Activated CD4-positive, CD25-positive, alpha-beta regulatory T cell treated with anti-CD3 and anti-CD28 coated beads, Interleukin-2, amount 50 U/mL, for 72 hours (primary cell): ENCODE measurements around the gene TRMT61A.
"Not testable (repeated sequence)": the region's sequence is repeated elsewhere in the genome, so short reads cannot be mapped to it uniquely, and the experiment has no call there.

ENCODE experiments used
- DNase-seq: peaks from one replicate; pipeline ENCODE4 v3.0.0; 2021

The TRMT61A gene

DNA sequence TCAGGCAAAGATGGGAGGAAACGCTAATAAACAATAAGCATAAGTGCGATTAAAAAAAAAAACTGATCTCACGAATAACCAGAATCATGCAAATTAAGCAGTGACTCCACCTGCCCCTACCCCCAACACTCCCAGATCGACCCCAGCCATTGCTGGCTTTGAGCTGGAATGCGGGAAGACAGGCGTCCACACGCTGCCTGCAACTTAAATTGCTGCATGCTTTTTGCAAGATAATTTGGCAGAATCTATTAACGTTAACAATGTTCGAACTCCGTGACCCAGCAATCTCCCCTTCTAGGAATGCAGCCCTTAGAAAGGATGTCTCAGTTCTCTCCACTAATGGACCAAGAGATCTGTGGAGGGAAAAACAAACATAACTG, 5.4 kb upstream of the TRMT61A start:
- no peak for DNase-seq

DNA sequence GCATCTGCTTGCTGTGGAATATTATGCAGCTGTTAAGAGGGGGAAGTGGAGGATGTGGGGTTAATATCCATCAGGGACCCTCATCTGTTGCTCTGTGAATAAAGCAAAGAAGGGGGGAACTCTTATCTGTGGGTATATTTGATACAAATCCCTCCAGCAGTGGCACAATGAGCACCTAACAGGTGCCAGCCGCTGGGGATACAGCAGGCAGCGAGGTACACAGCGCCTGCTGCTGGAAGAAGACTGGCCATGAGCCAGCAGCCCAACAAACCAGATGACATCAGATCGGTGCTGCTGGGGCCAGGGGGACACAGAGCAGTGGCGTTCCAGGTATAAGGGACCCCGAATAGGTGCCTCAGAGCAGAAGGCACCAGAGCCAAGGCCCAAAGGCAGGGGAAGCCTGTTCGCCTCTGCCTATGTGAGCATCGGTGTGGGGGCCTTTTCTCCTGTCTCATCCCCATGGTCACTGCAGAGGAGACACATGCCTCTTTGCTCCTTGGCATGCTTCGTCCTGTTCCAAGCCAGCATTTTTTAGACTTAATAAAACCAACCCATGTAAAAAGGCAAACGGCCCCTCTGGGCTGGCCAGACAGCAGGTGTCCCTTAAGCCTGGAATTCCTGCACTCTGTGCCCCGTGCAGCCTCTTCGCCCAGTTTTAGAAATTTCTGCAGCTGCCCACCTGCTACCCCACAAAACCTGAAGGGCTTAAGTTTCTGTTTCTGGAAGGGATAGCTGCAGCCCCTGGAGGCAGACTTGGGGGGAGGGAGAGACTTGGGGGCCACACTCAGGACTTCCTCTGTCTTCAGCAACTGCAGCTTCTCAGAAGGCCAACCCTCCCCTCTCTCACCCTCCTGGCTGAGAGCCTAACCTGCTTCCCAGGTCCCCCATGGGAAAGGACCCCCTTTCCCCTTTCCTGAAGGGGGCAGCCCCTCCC, 4.7 kb upstream of the TRMT61A start:
- DNase-seq = no peak

DNA sequence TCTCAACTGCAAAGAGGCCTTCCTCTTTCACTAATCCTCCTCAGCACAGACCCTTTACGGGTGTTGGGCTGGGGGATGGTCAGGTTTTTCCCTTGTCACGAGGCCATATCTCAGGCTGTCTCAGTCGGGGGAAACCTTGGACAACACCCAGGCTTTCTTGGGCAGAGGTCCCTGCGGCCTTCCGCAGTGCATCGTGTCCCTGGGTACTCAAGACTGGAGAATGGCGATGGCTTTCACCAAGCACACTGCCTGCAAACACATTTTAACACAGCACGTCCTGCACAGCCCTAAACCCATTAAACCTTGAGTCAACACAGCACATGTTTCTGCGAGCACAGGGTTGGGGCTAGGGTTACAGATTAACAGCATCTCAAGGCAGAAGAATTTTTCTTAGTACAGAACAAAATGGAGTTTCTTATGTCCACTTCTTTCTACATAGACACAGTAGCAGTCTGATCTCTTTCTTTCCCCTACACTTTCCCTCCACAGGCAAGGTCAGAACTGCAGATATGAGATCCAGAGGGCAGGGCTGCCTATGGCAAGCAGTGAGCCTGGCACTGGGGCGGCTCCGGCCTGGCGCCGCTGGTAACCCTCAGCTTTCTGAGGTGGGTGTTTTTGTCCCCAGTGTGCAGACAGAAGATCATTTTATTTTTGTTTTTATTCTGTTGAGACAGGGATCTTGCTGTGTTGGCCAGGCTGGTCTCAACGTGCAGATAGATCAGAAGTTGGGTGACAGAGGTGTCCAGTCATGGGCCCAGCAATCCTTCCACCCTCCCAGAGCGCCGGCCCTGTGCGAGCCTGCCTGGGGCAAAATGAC, 3.4 kb upstream of the TRMT61A start:
- DNase-seq = not testable (repeated sequence)

DNA sequence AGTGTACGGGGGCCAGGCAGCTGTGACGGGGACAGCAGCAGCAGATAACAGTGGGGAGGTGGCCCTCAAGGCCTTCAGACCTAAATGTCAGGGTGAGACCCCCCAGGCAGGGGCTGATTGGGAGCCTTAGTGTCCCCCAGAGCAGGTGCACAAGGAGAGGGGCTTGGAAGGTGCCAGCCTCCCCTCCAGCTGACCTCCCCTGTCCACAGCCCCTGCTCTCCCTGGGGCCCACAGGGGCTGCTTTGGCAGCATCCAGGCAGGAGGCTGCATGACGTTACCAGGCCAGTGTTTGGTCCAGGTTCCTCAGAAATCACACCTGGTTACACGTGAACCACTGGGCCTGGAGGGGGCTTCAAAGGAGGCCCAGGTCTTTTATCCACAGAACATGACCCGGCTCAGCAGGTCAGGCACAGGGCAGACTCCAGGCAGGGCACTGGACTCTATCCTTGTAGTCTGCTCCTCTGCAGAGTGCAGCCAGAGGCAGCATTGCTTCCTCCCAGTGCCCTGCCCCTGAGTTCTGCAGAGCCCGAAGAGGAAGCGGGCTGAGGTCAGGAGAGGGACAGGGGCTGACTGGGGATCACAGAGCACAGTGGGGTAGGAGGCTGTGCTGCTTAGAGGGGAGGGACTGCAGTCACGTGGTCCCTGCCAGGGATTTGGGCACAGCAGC, 2.6 kb upstream of the TRMT61A start:
- no peak for DNase-seq

DNA sequence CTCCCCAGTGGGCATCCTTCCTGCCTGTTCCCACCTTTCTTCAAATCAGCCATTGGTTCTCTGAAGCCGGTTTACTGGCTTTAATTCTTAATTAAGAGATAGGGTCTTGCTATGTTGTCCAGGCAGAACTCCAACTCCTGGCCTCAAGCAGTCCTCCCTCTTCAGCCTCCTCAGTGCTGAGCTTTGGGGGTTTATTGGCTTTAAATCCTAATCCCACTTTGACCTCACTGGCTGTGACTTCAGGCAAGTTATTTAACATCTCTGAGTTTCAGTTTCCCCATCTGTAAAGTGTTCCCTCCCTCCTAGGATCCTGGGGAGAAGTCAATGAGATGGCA, 2.1 kb upstream of the TRMT61A start:
- no peak for DNase-seq

DNA sequence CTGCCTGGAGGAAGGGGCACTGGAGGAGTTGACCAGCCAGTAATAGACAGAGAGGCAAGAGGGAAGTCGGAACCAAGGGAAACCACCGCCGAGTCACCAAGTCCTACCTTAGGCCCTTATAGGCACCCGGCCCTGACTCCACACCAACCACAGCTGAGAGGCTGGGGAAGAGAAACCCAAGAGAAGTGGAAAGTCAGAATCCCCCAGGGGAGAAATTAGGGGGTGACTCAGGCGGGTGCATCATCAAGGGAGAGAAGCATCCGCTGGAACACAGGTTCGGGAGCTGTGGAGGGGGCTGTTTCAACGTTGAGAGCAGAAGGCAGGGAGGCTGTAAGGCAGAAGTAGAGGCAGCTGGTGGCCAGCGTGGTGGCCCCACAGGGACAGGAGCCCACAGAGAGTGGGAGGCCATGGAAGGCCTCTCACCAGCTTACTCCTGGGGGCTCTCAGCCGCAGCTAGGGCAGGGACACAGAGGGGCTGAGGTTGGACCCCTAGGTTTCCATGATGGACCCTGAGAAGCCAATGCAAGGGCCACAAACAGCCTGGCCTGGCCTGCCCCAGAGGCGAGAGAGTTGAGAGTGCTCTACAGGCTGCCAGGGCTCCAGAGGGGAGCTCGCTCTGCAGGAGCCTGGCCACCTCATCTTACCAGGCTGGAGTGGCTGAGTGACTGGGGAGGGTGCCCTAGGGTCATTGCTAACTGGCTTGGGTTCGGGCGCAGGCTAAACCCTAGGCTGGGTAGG, 1.4 kb upstream of the TRMT61A start:
- no peak for DNase-seq

DNA sequence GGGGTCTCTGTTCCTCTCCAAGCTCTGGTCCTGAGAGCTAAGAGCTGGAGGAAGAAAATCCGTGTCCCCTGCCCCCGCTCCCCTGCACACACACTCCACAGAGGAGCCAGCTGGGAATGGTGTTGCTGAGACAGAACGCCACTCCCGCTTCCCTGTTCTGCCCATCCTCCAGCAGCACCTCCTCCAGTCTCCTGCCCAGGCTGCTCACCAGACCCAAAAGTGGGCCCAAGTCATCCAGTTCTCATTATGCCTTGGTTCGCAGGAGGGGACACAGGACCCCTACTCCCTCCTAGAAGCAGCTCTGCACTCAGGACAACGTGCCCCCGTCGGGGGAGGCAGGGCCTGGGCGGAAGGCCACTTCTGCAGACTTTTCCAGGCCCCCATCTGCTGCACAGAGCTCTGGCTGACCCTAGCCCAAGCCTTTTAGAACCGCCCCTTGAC, 830 bp upstream of the TRMT61A start:
- no peak for DNase-seq

DNA sequence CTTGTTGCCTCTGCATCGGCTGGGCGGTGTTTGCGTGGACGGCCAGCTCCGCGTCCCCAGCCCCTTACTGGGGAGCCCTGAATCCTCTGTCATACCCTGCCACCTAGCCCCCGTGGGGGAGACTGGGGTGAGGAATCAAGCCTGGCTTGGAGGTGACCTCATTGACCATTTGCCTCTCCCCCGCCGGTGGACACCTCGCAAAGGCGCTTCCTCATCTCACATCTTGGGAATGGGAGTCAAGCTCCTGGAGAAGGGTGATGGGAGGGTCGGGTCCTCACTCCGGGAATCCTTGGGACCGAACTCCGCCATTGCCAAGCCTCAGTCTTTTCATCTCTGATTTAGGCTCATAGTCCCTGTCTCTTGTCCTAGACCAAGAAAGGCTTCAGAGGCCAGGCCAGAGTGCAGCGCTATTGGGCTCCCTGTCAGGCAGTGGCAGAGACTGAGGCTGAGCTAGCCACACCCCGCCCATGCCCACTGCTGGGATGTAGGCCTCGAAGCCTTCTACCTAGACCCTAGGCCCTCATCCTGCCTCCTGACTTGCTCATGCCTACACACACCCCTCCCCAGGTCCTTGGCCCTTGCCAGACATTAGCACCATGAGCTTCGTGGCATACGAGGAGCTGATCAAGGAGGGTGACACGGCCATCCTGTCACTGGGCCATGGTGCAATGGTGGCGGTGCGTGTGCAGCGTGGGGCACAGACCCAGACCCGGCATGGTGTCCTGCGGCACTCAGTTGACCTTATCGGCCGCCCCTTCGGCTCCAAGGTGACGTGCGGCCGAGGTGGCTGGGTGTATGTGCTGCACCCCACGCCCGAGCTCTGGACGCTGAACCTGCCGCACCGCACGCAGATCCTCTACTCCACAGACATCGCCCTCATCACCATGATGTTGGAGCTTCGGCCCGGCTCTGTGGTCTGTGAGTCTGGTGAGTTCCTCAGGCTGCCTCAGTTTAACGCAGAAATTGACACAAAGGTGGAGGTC, 678 bp downstream of the TRMT61A start:
- DNase-seq = no peak

DNA sequence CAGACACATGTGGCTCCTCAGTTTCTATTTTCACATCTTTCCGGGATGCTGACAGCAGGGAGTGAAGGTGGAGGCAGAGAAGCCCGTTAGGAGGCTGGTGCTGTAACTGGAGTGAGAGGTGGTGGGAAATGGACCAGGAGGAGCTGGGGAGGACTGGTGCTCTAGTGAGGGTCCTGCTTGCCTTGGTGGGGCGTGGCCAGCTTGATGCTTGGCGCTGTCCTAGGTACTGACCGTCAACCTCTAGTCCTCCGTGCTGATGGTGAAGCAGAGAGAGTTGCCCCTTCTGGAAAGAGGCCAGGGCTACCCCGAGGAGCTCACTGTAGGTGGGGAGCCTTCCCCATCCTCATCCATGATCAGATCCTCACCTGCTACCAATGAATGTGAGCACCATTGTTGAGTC, 1.4 kb downstream of the TRMT61A start:
- DNase-seq = no peak

DNA sequence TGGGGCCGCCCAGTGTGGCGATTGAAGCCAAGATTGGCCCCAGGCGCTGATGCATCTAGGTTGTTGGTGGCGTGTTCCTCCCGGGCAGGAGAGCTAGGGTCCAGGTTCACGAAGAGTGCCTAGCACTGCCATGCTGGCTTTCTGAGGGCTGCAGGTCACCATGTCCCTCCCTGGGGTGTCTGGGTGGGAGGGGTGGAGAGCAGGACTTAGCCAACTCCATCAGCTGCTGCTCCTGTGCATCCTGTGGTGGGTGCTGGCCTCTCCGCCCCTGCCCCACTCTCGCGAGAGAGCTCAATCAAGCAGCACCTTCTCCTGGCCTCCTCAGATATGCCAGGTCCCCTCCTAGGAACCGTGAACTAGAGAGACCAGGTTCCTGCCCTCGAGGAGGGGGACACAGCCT, 1.8 kb downstream of the TRMT61A start:
- no peak for DNase-seq

DNA sequence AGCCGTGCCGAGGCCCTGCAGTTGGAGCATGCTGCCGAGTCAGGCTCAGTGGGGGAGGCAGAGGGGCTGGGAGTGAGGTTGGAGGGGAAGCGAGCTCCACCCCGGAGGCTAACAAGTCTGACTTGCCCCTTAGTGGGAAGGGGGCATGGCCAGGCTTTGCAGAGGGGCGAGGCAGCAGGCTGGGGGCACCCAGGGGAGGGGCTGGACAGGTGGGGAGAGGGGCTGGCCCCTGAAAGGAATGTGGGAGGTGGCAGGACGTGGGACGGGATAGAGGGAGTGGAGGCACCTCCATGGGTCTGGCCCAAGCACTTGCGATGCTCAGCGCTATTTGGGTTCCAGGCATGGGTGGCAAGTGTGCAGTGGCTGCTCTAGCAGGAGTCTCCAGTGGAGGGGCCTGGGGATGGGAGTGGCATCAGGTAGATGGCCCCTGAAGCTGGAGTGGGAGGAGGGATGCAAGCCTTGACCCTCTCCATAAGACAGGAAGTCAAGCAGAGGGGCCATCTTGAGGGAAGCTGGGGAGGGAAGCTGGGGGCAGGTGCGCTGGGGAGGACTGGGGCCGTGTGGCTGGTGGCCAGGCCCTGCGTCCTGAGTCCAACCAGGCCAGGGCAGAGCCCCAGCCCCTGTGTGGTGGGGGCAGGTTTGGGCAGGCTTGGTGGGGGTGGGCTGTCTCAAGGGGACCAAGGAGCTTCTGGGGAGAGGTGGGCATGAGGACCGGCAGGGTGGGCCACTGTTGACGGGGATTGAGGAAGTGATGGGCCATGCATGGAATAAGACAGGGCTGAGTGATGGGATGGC, 2.6 kb downstream of the TRMT61A start:
- DNase-seq = no peak

DNA sequence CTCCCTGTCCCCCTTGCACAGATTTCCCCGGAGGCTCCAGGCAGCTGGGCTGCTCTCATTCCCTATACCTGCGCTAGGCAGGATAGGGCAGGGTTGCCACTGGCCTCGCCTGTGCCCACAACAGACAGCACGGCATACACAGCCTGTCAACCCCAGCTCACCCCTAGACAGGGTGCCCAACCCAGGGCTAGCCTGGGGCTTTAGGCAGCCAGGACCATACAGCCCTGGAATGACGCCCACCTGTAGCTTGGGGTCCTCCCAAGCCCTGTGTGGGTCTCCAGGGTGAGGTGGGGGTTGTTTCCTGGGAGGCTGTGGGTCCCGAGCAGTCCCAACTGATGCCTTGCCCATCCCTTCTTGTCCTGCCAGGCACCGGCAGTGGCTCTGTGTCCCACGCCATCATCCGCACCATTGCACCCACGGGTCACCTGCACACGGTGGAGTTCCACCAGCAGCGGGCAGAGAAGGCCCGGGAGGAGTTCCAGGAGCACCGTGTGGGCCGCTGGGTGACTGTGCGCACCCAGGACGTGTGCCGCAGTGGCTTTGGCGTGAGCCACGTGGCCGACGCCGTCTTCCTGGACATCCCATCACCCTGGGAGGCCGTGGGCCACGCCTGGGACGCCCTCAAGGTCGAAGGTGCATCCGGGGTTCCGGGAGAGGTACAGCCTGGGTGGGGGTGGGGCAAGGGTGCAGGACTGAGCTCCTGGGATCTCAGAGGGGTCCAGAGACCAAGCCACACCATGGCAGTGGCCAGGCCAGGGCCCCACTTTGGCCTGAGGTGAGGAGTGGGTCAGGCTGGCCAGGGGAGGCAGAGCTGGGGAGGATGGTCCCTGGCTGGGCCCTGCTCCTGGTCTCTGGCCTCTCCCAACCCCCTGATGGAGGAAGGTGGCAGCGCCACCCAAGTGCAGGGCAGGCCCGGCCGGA, 3.5 kb downstream of the TRMT61A start:
- no peak for DNase-seq

DNA sequence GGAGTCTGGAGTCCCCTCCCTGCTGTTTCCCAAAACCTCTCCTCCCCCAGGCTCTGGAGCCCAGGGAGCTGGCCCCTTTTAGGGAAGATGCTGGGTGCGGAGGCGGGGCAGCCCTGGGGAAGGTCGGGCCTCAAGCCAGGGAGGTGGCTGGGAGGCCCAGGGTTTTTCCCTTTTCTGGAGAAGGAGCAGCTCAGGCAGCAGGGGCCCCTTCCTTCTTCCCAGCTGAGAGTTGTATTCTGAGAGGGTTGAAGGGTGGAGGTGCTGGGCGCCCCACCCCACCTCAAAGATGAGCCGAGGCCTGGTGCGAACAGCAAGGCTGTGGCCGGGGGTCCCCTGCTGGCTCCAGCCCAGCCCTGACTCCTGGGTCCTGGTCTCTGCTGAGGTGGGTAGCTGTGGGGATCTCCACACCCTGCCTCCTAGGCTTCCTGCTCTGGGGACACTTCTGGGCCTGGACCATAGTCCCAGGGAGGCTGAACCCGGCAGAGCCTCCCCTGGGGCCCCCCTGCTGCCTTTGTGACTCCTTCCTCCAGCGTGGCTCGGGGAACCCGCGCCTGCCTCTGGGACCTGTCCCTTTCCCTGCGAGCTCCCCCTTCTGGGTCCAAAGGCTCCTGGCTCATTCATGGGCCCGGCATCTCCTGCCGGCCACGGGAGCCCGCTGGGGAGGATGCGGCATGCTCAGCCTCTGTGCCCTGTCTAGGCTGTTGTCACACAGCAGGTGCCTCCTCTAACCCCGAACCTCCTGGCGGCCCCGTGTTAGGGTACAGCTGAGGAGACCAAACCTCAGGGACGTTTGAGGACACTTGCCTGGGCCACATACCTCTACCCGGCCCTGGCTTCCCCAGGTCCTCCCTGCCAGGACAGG, 4.4 kb downstream of the TRMT61A start:
- DNase-seq = no peak

DNA sequence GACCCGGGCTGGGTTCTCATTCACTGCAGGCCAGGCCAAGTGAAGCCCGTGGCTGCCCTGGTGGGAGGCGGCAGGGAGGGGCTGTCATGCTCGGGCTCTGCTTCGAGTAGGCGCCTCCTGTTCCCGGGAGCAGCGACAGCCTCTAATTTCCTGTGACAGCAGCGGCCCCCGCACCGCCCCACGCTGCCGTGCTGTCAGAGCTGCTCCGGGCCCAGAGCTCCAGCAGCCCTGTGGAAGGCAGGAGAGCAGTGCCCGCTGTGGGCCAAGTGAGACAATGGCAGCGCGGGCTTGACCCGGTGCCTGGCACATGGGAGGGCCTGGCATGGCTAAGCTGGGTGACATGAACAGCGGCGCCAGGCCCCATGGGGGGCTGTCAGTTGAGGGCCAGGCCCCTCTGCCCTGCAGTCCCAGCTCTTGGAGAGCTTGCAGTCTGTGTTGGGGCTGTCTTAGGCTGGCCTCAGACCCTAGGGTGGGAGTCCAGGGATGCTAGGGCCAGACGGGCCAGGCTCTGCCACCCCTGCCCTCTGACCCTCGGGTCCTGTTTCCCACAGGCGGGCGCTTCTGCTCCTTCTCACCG, 5.1 kb downstream of the TRMT61A start:
- no peak for DNase-seq

DNA sequence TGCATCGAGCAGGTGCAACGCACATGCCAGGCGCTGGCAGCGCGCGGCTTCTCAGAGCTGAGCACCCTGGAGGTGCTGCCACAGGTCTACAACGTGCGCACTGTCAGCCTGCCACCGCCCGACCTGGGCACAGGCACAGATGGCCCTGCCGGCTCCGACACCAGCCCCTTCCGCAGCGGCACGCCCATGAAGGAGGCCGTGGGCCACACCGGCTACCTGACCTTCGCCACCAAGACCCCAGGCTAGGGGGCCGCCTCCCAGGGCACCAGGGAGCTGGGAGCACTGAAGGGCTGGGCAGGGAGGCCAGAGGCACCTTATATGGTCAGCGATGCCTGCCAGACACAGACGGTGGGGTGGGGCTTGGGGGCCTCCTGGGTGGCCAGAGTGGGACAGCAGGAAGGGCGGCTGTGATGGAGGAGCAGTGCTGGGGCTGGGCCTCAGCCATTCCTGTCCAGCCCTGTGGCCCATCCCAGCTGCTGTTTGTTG, 5.6 kb downstream of the TRMT61A start:
- DNase-seq = no peak

DNA sequence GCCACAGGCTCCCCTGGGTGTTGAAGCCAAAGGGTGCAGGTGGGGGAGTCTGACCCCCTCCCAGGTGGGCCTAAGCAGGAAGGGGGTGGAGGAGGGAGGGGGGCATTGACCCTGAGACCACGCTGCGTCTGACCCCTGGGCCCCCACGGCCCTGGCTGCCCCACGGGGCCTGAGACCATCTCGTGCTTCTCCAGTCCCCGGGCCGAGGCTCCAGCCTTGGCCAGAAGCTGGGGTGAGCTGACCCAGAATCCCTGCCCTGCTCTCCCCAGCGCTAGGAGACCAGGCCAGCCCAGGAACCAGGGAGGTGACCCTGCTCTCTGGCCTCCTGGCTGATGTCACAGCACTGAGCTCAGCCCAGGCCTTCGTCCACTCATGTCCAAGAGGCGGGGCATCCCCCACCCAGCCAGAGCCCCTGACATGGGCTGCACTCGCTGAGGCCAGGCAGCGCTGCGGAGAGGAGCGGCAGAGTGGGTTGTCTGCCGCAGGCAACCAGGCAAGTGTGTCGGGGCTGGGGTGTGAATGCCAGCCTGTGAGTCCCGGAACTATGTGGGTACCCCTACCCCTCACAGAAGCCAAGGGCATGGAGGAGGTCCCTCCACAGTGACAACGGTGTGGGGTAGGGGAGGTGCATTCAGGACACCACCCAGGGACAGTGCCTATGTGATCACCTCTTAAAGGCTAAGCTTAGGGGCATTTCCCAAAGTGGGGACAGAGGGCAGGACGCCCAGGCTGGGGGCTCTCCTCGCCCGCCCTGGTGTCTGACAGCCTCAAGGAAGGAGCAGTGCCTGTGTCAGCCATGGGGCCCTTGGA, 6.3 kb downstream of the TRMT61A start:
- DNase-seq = no peak

DNA sequence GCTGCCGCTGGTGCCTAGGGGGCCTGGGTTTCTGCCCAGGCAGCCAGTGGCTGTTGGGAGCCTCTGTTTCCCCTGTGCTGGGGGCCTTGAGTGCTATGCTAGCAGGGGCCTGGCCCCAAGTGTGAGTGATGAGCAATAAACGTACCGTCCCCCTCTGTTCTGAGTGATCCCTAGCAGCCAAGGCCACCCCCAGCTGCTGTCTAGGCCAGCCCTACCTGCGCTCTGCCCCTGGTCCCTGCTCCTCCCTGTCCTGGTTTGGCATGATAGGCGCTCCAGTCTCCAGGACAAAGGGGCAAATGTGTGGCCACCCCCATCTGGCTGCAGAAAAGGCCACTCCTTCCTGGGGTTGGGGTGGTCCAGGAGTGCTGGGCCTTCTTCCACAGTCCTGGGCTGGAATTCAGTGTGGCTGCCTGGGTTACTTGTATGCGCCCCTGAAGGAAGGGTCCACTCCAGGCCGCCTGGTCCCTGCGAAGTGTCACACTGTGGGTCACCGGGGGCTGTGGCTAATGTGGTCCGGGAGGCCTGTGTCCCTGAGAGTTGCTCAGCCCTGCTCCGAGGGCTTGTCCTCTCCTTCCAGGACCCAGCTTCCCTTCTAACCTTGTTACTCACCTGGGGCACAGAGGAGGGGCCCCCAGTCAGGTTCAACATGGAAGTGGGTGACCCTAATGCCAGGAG, 7.0 kb downstream of the TRMT61A start:
- no peak for DNase-seq
